IMR-90 (cell line): Measurements from ENCODE around the gene TBATA. TPM values are rescaled to one million over a fixed set of nuclear protein-coding genes. Genes with fewer than 3 reads are reported as not detected.

Source experiments
- ATAC-seq: fragments of 200-7000 bp; cut with Tn5 transposase; 2 replicates; pipeline ENCODE4 v1.9.1; 2020; ENCODE audit warnings: low read depth, mild to moderate bottlenecking, moderate library complexity
- BruUV-seq: library from RNA; stranded (reverse); fragments of 400-500 nt; replicated peaks from 2 replicates; lab custom pipeline; 2021; lab: Mats Ljungman, UMichigan
- CTCF ChIA-PET: fragments of 300-600 bp; formaldehyde crosslinking; extraction: SDS; loops from one replicate; lab custom pipeline; 2021; ENCODE audit warnings: antibody characterized with exemption; lab: Yijun Ruan, JAX
- POLR2A ChIA-PET: fragments of 300-600 bp; sonication (Branson Sonifier 250); formaldehyde crosslinking; loops from one replicate; lab custom pipeline; 2022; ENCODE audit warnings: antibody characterized with exemption; ENCODE audit not compliant: unreplicated experiment; lab: Charles Lee
- DNase-seq: peaks from one replicate; pipeline ENCODE4 v3.0.0; 2013
- H2AFZ ChIP-seq: replicated peaks from 2 replicates; pipeline ENCODE3; 2013; ENCODE audit warnings: low read length, mild to moderate bottlenecking; ENCODE audit not compliant: poor library complexity
- H2AK5ac ChIP-seq: 2 replicates; pipeline ENCODE4 v1.6.1; 2013; ENCODE audit warnings: low read depth, low read length, inconsistent platforms
- H2AK9ac ChIP-seq: replicated peaks from 2 replicates; pipeline ENCODE3; 2013; ENCODE audit warnings: mild to moderate bottlenecking, low read depth, low read length, moderate library complexity; ENCODE audit not compliant: poor library complexity
- H2BK120ac ChIP-seq: 2 replicates; pipeline ENCODE4 v1.6.1; 2013; ENCODE audit warnings: low read depth, low read length, inconsistent platforms
- H2BK15ac ChIP-seq: 3 replicates; pipeline ENCODE4 v1.6.1; 2013; ENCODE audit warnings: low read depth, low read length, inconsistent platforms
- H2BK20ac ChIP-seq: 2 replicates; pipeline ENCODE4 v1.6.1; 2013; ENCODE audit warnings: low read depth, mild to moderate bottlenecking, inconsistent platforms, low read length, moderate library complexity
- H2BK5ac ChIP-seq: 2 replicates; pipeline ENCODE4 v1.6.1; 2013; ENCODE audit warnings: mild to moderate bottlenecking, low read depth, low read length, inconsistent platforms; ENCODE audit not compliant: poor library complexity, severe bottlenecking
- H3K14ac ChIP-seq: replicated peaks from 2 replicates; pipeline ENCODE4 v1.6.1; 2013; ENCODE audit warnings: low read depth, low read length, inconsistent platforms
- H3K18ac ChIP-seq: 2 replicates; pipeline ENCODE4 v1.6.1; 2013; ENCODE audit warnings: low read depth, low read length, control low read depth
- H3K23ac ChIP-seq: 2 replicates; pipeline ENCODE4 v1.6.1; 2013; ENCODE audit warnings: low read depth, low read length, inconsistent platforms
- H3K27ac ChIP-seq: 2 replicates; pipeline ENCODE4 v1.5.1; 2013; ENCODE audit warnings: mild to moderate bottlenecking, control low read depth, low read length; ENCODE audit not compliant: insufficient read depth
- H3K27me3 ChIP-seq: 2 replicates; pipeline ENCODE4 v1.6.1; 2013; ENCODE audit warnings: low read length; ENCODE audit not compliant: control insufficient read depth, insufficient read depth
- H3K36me3 ChIP-seq: 2 replicates; pipeline ENCODE4 v1.6.1; 2013; ENCODE audit warnings: low read length, mixed read lengths; ENCODE audit not compliant: control insufficient read depth, insufficient read depth
- H3K4ac ChIP-seq: 2 replicates; pipeline ENCODE4 v1.6.1; 2013; ENCODE audit warnings: low read depth, low read length, inconsistent platforms
- H3K4me1 ChIP-seq: 2 replicates; pipeline ENCODE4 v1.6.1; 2013; ENCODE audit warnings: low read length, mixed read lengths; ENCODE audit not compliant: control insufficient read depth, insufficient read depth
- H3K4me2 ChIP-seq: 2 replicates; pipeline ENCODE4 v1.6.1; 2013; ENCODE audit warnings: low read depth, mild to moderate bottlenecking, control low read depth, low read length, moderate library complexity
- H3K4me3 ChIP-seq: 2 replicates; pipeline ENCODE4 v1.5.1; 2013; ENCODE audit warnings: low read depth, mild to moderate bottlenecking, control low read depth, low read length, moderate library complexity; ENCODE audit not compliant: insufficient read depth
- H3K56ac ChIP-seq: 2 replicates; pipeline ENCODE4 v1.6.1; 2013; ENCODE audit warnings: low read length, inconsistent platforms; ENCODE audit not compliant: insufficient read depth; ENCODE audit errors: extremely low read depth
- H3K79me1 ChIP-seq, 2 experiments: 2 replicates each; pipeline ENCODE4 v1.6.1; 2013; ENCODE audit warnings: low read length in 2 of 2, inconsistent platforms in 1 of 2, low read depth in 1 of 2
- H3K9ac ChIP-seq: 2 replicates; pipeline ENCODE4 v1.6.1; 2013; ENCODE audit warnings: low read depth, low read length, control low read depth
- H3K9me1 ChIP-seq: 2 replicates; pipeline ENCODE4 v1.6.1; 2013; ENCODE audit warnings: low read length, inconsistent platforms; ENCODE audit not compliant: insufficient read depth
- H3K9me3 ChIP-seq: 2 replicates; pipeline ENCODE4 v1.6.1; 2013; ENCODE audit warnings: low read length; ENCODE audit not compliant: control insufficient read depth, insufficient read depth
- H4K20me1 ChIP-seq: 2 replicates; pipeline ENCODE4 v1.6.1; 2013; ENCODE audit warnings: low read length, inconsistent platforms; ENCODE audit not compliant: insufficient read depth
- H4K5ac ChIP-seq: 2 replicates; pipeline ENCODE4 v1.6.1; 2013; ENCODE audit warnings: mild to moderate bottlenecking, low read depth, low read length, control low read depth
- H4K8ac ChIP-seq, 2 experiments: 2 replicates each; pipeline ENCODE4 v1.6.1; 2013; ENCODE audit warnings: low read depth in 2 of 2, low read length in 2 of 2, control low read depth in 1 of 2, inconsistent platforms in 1 of 2
- H4K91ac ChIP-seq: 2 replicates; pipeline ENCODE4 v1.6.1; 2013; ENCODE audit warnings: low read depth, low read length, inconsistent platforms; ENCODE audit not compliant: insufficient read depth
- BHLHE40 ChIP-seq: fragments of 150-350 bp; IDR thresholded peaks from 2 replicates; pipeline ENCODE4 v1.6.1; 2016; ENCODE audit warnings: mild to moderate bottlenecking, low read depth, low read length
- CHD1 ChIP-seq: IDR thresholded peaks from 2 replicates; pipeline ENCODE4 v1.6.1; 2012; ENCODE audit warnings: low read depth, low read length, improper control_type of control experiment
- ELK1 ChIP-seq: fragments of 150-350 bp; IDR thresholded peaks from 2 replicates; pipeline ENCODE4 v1.6.1; 2016; ENCODE audit warnings: low read depth, mild to moderate bottlenecking, low read length, moderate library complexity, borderline replicate concordance
- FOS ChIP-seq: fragments of 150-350 bp; IDR thresholded peaks from 2 replicates; pipeline ENCODE4 v1.6.1; 2016; ENCODE audit warnings: low read depth, low read length
- MAFK ChIP-seq: IDR thresholded peaks from 2 replicates; pipeline ENCODE4 v1.6.1; 2012; ENCODE audit warnings: low read depth, low read length, improper control_type of control experiment
- MAZ ChIP-seq: IDR thresholded peaks from 2 replicates; pipeline ENCODE4 v1.6.1; 2012; ENCODE audit warnings: low read depth, mild to moderate bottlenecking, low read length, improper control_type of control experiment, moderate library complexity, borderline replicate concordance
- MXI1 ChIP-seq: IDR thresholded peaks from 2 replicates; pipeline ENCODE4 v1.6.1; 2012; ENCODE audit warnings: low read depth, mild to moderate bottlenecking, low read length, moderate library complexity, borderline replicate concordance
- POLR2A ChIP-seq: IDR thresholded peaks from 2 replicates; pipeline ENCODE4 v1.6.1; 2012; ENCODE audit warnings: mild to moderate bottlenecking, low read depth, low read length
- RAD21 ChIP-seq: IDR thresholded peaks from 2 replicates; pipeline ENCODE4 v1.6.1; 2012; ENCODE audit warnings: low read length, improper control_type of control experiment
- RCOR1 ChIP-seq: IDR thresholded peaks from 2 replicates; pipeline ENCODE4 v1.6.1; 2012; ENCODE audit warnings: mild to moderate bottlenecking, low read length, improper control_type of control experiment; ENCODE audit not compliant: insufficient replicate concordance
- RFX5 ChIP-seq: IDR thresholded peaks from 2 replicates; pipeline ENCODE4 v1.8.0; 2012; ENCODE audit warnings: low read depth, mild to moderate bottlenecking, low read length, moderate library complexity
- SMC3 ChIP-seq: fragments of 150-350 bp; IDR thresholded peaks from 2 replicates; pipeline ENCODE4 v1.6.1; 2016; ENCODE audit warnings: low read depth, mild to moderate bottlenecking, antibody characterized with exemption, low read length, moderate library complexity
- USF2 ChIP-seq: fragments of 150-350 bp; IDR thresholded peaks from 2 replicates; pipeline ENCODE4 v1.6.1; 2017; ENCODE audit warnings: mild to moderate bottlenecking, antibody characterized with exemption, low read length, low read depth
- whole genome bisulfite sequencing, 2 experiments: methylation state at CpG; one replicate each; pipeline versions ENCODE4 v1.1.5 to v1.1.7; 2013; ENCODE audit warnings: missing lambda C conversion rate in 2 of 2; ENCODE audit not compliant: insufficient read length in 1 of 2; ENCODE audit errors: extremely low coverage in 2 of 2; 5-methylcytosine and 5-hydroxymethylcytosine counted together
- dilution Hi-C: fragments of 300-500 bp; cut with HindIII; formaldehyde crosslinking; loops from one replicate; pipeline ENCODE4 v1.14.3; 2018; ENCODE audit warnings: low sequenced_read_pairs; ENCODE audit not compliant: unreplicated experiment
- in situ Hi-C: fragments of 300-500 bp; cut with MboI; formaldehyde crosslinking; loops from 3 replicates; pipeline ENCODE4 v1.14.3; 2019; ENCODE audit warnings: low sequenced_read_pairs, inconsistent platforms, mixed read lengths
- intact Hi-C: fragments of 100-400 bp; cut with micrococcal nuclease; formaldehyde crosslinking; loops from 2 replicates; pipeline ENCODE4 v1.10.0; 2022
- polyA plus RNA-seq, 3 experiments: library from polyadenylated mRNA; depleted of rRNA; stranded (reverse); fragments of >200 nt; gene quantifications; 2 replicates each; pipeline ENCODE4 v1.2.3, GENCODE V29; 2012; ENCODE audit warnings: low replicate concordance in 1 of 3
- total RNA-seq: library from RNA; depleted of rRNA; stranded (reverse); fragments of >200 nt; gene quantifications from 2 replicates; pipeline ENCODE4 v1.2.3, GENCODE V29; 2012
- TF ChIP-seq, protein P1 (sequence below): conservative IDR thresholded peaks from 2 replicates; pipeline ENCODE4 v1.5.1; 2012; ENCODE audit warnings: mild to moderate bottlenecking, low read depth, low read length, improper control_type of control experiment

Gene TBATA
- total and polyA plus RNA-seq, 2 of the 4 experiments (the other 2 are of a cell fraction), result not detected

- CTCF ChIA-PET, result interaction anchor here (1.0 kb wide), 1 partner anchor 10 kb away, joined by 3 read pairs; no protein-coding TSS in a partner anchor
- no peak overlapping the region for H4K5ac ChIP-seq
- H2BK15ac ChIP-seq, result no peak overlapping the region
Observed at GRCh38 chr10:70730955-70731354, 54.2 kb downstream of the TBATA start.

More at GRCh38 chr10:70730955-70731354, 54.2 kb downstream of the TBATA start:
- H2AK9ac ChIP-seq, result no peak overlapping the region
- POLR2A ChIA-PET, result no interaction called here
- H3K4me2 ChIP-seq, result no peak overlapping the region
- no peak overlapping the region for H3K9ac ChIP-seq
- H3K4me1 ChIP-seq, result peaks cover 2% of the 10 kb centered on the region; the same call in 1 of the 2 replicates
- no peak overlapping the region for H4K91ac ChIP-seq
- no peaks in the 10 kb centered on the region for H3K79me1 ChIP-seq
- H3K4me3 ChIP-seq, result no peak overlapping the region
- intact Hi-C loops, result no loop called here
- H2BK120ac ChIP-seq, result no peak overlapping the region
- no peak overlapping the region for H2AK5ac ChIP-seq
- WGBS, 2 experiments, result 11% methylated on average over 1 of the region's 2 CpGs; no CpG with 5 or more reads in 1 of the 2 experiments
- no peak overlapping the region for H2BK20ac ChIP-seq
- H3K36me3 ChIP-seq, result no peaks in the 10 kb centered on the region
- no peak for DNase-seq
- no peak overlapping the region for H3K18ac ChIP-seq
- no peak overlapping the region for H2BK5ac ChIP-seq
- no peak overlapping the region for H3K4ac ChIP-seq
- H3K23ac ChIP-seq, result no peak overlapping the region
- no peaks in the 10 kb centered on the region for H4K20me1 ChIP-seq
- in situ Hi-C loops, result no loop called here
- H2AFZ ChIP-seq, result no peak overlapping the region
- H4K8ac ChIP-seq, result no peak overlapping the region
- TF ChIP-seq FOS (no peak), RCOR1 (no peak), RFX5 (no peak), BHLHE40 (no peak), MXI1 (no peak), SMC3 (no peak), RAD21 (no peak), MAZ (no peak), ELK1 (no peak), POLR2A (no peak), CHD1 (no peak), MAFK (no peak), USF2 (no peak)
- TF ChIP-seq, protein P1, sequence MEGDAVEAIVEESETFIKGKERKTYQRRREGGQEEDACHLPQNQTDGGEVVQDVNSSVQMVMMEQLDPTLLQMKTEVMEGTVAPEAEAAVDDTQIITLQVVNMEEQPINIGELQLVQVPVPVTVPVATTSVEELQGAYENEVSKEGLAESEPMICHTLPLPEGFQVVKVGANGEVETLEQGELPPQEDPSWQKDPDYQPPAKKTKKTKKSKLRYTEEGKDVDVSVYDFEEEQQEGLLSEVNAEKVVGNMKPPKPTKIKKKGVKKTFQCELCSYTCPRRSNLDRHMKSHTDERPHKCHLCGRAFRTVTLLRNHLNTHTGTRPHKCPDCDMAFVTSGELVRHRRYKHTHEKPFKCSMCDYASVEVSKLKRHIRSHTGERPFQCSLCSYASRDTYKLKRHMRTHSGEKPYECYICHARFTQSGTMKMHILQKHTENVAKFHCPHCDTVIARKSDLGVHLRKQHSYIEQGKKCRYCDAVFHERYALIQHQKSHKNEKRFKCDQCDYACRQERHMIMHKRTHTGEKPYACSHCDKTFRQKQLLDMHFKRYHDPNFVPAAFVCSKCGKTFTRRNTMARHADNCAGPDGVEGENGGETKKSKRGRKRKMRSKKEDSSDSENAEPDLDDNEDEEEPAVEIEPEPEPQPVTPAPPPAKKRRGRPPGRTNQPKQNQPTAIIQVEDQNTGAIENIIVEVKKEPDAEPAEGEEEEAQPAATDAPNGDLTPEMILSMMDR, result no peak
- no peak for ATAC-seq
- no TSS peak for BruUV-seq
- no peaks in the 10 kb centered on the region for H3K9me3 ChIP-seq
- peaks cover 8% of the 10 kb centered on the region for H3K27me3 ChIP-seq
- no peaks in the 10 kb centered on the region for H3K9me1 ChIP-seq
- dilution Hi-C loops, result no loop called here
- H3K14ac ChIP-seq, result no peak overlapping the region
- H3K56ac ChIP-seq, result no peak overlapping the region
- H3K27ac ChIP-seq, result no peak overlapping the region
